Epidermal melanocyte (primary cell): Measurements from ENCODE around the gene ANGPT4.

Source experiments
- DNase-seq: peaks from one replicate; pipeline ENCODE4 v3.0.0; 2011; ENCODE audit warnings: low spot score; ENCODE audit not compliant: insufficient read length

ANGPT4 gene

GRCh38 chr20:940926-941325, 24.8 kb upstream of the ANGPT4 start:
- no peak for DNase-seq

GRCh38 chr20:939606-940005, 23.5 kb upstream of the ANGPT4 start:
- DNase-seq, result no peak

- DNase-seq, result no peak
Observed at GRCh38 chr20:934186-934840, 18.2 kb upstream of the ANGPT4 start.

GRCh38 chr20:933029-933428, 16.9 kb upstream of the ANGPT4 start:
- DNase-seq, result no peak

GRCh38 chr20:931401-931800, 15.3 kb upstream of the ANGPT4 start:
- no peak for DNase-seq

GRCh38 chr20:926670-927069, 10.5 kb upstream of the ANGPT4 start:
- DNase-seq, result no peak

GRCh38 chr20:925516-925915, 9.4 kb upstream of the ANGPT4 start:
- no peak for DNase-seq

- no peak for DNase-seq
Observed at GRCh38 chr20:924639-925038, 8.5 kb upstream of the ANGPT4 start.

- no peak for DNase-seq
Observed at GRCh38 chr20:922781-923180, 6.6 kb upstream of the ANGPT4 start.

GRCh38 chr20:921068-921467, 4.9 kb upstream of the ANGPT4 start:
- no peak for DNase-seq

- DNase-seq, result no peak
Observed at GRCh38 chr20:920311-920710, 4.2 kb upstream of the ANGPT4 start.

GRCh38 chr20:919491-919916, 3.4 kb upstream of the ANGPT4 start:
- no peak for DNase-seq

GRCh38 chr20:917416-917815, 1.3 kb upstream of the ANGPT4 start:
- DNase-seq, result no peak

GRCh38 chr20:916825-917224, 691 bp upstream of the ANGPT4 start:
- DNase-seq, result no peak

- DNase-seq, result no peak
Observed at GRCh38 chr20:914727-915498, 1.2 kb downstream of the ANGPT4 start.

GRCh38 chr20:913306-913849, 2.8 kb downstream of the ANGPT4 start:
- no peak for DNase-seq

GRCh38 chr20:911882-912600, 4.1 kb downstream of the ANGPT4 start:
- DNase-seq, result no peak

- no peak for DNase-seq
Observed at GRCh38 chr20:910870-911770, 5.0 kb downstream of the ANGPT4 start.

- no peak for DNase-seq
Observed at GRCh38 chr20:910132-910869, 5.8 kb downstream of the ANGPT4 start.

GRCh38 chr20:909641-910040, 6.5 kb downstream of the ANGPT4 start:
- no peak for DNase-seq
